ENCODE results near the gene STAT5B.

- no peak for TF ChIP-seq CTCF (IDR thresholded peaks at IDR 0.05; ENCODE audit: insufficient read depth, low read length, poor library complexity, severe bottlenecking)
- TF ChIP-seq EZH2phosphoT487 (conservative IDR thresholded peaks at IDR 0.05; ENCODE audit: low read length): no peak
Measured at GRCh38 chr17:42273474-42274252, 2.5 kb downstream of the STAT5B start.
